Spinal cord (tissue), 10 donors: ENCODE results near the gene RBM22. TPM values are rescaled to one million over a fixed set of nuclear protein-coding genes. Genes with fewer than 3 reads are reported as not detected.
A peak's percentile ranks its signal among the peaks of the same experiment; 100 is the strongest.

ENCODE experiments used
- DNase-seq, 6 donors: peaks; one replicate each; pipeline versions ENCODE4 v3.0.0 to v3.0.0-alpha.2; 2013 to 2015; ENCODE audit warnings: low spot score in 6 of 6, low read depth in 4 of 6
- H3K27ac ChIP-seq: one replicate; pipeline ENCODE4 v1.5.1; 2013; ENCODE audit warnings: low read depth, low read length, control low read depth
- H3K27me3 ChIP-seq: one replicate; pipeline ENCODE4 v1.6.1; 2013; ENCODE audit warnings: low read length; ENCODE audit not compliant: control insufficient read depth, insufficient read depth
- H3K36me3 ChIP-seq: one replicate; pipeline ENCODE4 v1.6.1; 2013; ENCODE audit warnings: low read length; ENCODE audit not compliant: control insufficient read depth, insufficient read depth
- H3K4me1 ChIP-seq: one replicate; pipeline ENCODE4 v1.6.1; 2013; ENCODE audit warnings: low read length; ENCODE audit not compliant: control insufficient read depth, insufficient read depth
- H3K4me3 ChIP-seq: one replicate; pipeline ENCODE4 v1.5.1; 2013; ENCODE audit warnings: low read depth, low read length, control low read depth
- H3K9me3 ChIP-seq: one replicate; pipeline ENCODE4 v1.6.1; 2013; ENCODE audit warnings: low read length; ENCODE audit not compliant: control insufficient read depth, insufficient read depth
- WGBS: methylation state at CpG from one replicate; pipeline ENCODE4 v1.1.5; 2013; ENCODE audit warnings: missing lambda C conversion rate; ENCODE audit not compliant: insufficient coverage; 5-methylcytosine and 5-hydroxymethylcytosine counted together
- polyA plus RNA-seq, 2 donors: library from polyadenylated mRNA; unstranded; fragments of 120-200 nt; gene quantifications; one replicate each; pipeline ENCODE4 v1.2.1, GENCODE V29; 2013; ENCODE audit not compliant: insufficient read length in 2 of 2
- total RNA-seq, 2 donors: library from RNA; depleted of rRNA in 1 of 2; stranded (reverse); fragments of 120-200 nt in 1 of 2; fragments of >200 nt in 1 of 2; gene quantifications; one replicate each; pipeline versions ENCODE4 v1.2.3 to v1.2.4, GENCODE V29; 2013 to 2014
- donor health status: healthy.

The RBM22 gene
- total and polyA plus RNA-seq, 4 donors = 29.7 to 69.4 (median 54.7) TPM

DNA sequence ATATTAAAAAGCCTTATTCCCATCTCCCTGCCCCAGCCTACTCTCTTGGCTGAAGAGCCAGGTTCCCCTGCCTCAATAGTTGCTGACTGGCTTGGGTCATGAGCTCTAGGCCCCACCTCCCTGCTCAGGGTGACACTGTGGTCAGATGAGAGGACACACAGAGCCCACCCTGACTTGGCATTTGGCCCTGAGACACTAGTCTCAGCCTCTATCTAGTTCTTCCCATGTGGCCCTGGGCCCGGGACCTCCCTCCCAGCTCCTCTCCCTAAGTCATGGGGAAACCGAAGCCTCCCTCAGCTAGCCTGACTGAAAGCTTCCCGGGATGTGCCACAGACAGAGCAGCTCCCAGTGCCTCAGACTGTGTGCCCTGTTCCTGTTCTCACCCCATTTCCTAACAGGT is 45.6 kb downstream of the RBM22 start:
- Histone ChIP-seq H3K4me1 (peaks cover 47% of the 10 kb centered on the region), H3K36me3 (peaks cover 8% of the 10 kb centered on the region), H3K9me3 (no peaks in the 10 kb centered on the region), H3K4me3 (no peak overlapping the region), H3K27ac (no peak overlapping the region), H3K27me3 (no peaks in the 10 kb centered on the region)
- WGBS = 94% methylated on average over 3 of the region's 3 CpGs
- no peak for DNase-seq

DNA sequence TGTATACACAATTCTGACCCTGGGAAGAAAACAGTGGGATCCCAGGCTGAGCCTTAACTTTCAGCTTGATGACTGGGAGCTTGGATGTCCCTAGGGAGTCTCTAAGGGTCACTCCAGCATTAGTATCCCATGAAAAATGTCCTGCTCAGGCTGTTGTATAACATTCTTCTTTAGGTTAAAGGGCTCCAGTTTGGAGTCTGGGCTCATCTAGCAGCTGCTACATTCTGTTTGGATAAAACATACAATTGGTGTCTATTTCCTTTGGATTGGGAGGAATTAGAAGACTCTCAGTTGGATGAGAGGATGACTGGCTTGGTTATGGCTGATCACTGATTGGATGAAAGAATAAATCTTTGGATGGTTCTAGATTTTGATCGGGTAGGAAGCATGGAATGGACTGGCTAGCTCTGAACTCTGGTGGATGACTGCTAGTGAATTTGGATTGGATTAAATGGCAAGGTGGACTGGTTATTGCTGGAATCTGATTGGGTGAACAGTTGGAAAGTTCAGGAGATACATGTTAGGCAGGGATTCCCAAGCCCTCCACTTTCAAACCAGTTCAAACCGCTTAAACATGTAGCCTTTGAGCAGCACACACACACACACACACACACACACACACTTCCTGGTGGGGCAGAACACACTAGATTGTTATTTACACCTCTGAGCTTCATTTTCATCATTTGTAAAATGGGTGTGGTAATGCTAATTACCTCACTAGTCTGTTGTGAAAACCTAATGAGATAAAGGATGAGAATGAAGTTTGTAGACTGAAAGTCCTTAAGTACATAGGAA is 46.9 kb downstream of the RBM22 start:
- Histone ChIP-seq H3K9me3 (no peaks in the 10 kb centered on the region), H3K4me3 (no peak overlapping the region), H3K4me1 (peaks cover 52% of the 10 kb centered on the region), H3K27me3 (no peaks in the 10 kb centered on the region), H3K36me3 (peaks cover 21% of the 10 kb centered on the region), H3K27ac (no peak overlapping the region)
- WGBS = 83% methylated on average over 1 of the region's 2 CpGs
- DNase-seq = no peak

DNA sequence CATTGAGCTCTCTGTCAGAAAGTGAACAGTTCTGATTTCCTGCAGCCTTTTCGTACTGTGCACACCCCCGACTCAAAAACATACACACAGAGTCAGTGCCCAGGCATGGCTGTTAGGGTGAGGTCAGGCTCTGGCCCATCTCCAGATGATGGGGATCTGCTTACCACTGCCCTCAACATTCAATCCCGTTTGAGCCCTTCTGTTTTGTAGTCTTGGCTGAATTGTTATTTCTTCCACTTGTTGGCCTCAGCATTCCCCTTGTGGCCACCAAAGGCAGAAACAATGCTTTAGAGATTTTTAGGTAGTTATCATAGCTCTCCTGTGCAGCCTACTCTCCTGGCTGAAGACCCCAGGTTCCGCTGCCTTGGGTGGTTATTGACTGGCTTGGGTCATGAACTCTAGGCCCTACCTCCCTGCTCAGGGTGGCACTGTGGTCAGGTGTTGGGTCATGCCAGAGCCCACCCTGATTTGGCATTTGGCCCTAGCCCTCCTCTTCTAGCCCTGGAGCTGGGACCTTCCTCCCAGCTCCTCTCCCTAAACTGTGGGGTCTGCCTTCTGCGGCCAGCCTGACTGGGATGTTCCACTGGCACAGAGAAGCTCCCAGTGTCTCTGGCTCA is 47.6 kb downstream of the RBM22 start:
- Histone ChIP-seq H3K9me3 (no peaks in the 10 kb centered on the region), H3K27me3 (no peaks in the 10 kb centered on the region), H3K27ac (peak overlapping the region; percentile 59), H3K4me3 (no peak overlapping the region), H3K4me1 (peaks cover 53% of the 10 kb centered on the region), H3K36me3 (peaks cover 26% of the 10 kb centered on the region)
- WGBS = 83% methylated on average over 4 of the region's 5 CpGs
- DNase-seq = no peak

DNA sequence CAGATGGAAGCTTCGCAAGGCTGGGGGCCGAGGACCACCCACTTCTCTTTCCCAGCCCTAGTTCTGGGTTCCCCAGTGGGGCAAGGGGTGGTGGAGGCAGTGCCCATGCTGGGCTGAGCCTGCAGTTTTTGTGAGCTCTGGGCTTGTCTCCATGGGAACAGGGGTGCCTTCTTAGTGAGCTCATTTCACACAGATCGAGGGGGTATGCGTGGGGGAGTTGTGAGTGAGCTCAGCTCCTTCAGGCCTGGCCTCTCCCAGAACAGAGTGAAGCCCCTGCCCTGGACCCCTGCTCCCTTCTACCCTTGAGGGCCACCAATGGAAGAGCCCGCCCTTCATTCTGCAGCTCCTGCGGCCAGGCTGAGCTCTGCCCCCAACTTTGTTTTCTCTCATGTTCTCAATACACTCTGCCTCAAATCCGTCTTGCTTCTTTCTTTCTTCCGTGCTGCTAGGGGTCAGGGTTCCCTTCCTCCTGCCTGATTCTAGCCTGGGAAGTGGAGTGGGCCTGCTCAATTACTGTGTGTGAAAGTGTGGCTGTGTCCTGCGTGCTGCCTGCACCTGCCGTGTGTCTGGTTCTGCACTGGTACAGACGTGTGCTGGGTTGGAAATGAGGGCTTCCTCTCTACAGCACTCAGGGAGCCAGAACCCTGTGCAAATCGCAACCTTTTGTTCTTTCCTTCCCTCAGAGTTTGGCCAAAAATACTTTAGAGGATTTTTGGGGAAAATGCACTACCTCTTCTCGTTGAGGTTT is 48.8 kb downstream of the RBM22 start:
- H3K4me1 ChIP-seq = peaks cover 58% of the 10 kb centered on the region
- WGBS = 16% methylated on average over 7 of the region's 13 CpGs
- no peaks in the 10 kb centered on the region for H3K27me3 ChIP-seq
- no peak overlapping the region for H3K4me3 ChIP-seq
- peak in 2 of 6 donors; percentile 74 to 81 for DNase-seq
- peaks cover 30% of the 10 kb centered on the region for H3K36me3 ChIP-seq
- no peaks in the 10 kb centered on the region for H3K9me3 ChIP-seq
- H3K27ac ChIP-seq = peak overlapping the region; percentile 59

- H3K27me3 ChIP-seq = no peaks in the 10 kb centered on the region
- H3K27ac ChIP-seq = peak overlapping the region; percentile 59
- peaks cover 30% of the 10 kb centered on the region for H3K36me3 ChIP-seq
- H3K9me3 ChIP-seq = no peaks in the 10 kb centered on the region
- no peak overlapping the region for H3K4me3 ChIP-seq
- no peak for DNase-seq
- 58% methylated on average over 1 of the region's 1 CpG for WGBS
- H3K4me1 ChIP-seq = peaks cover 55% of the 10 kb centered on the region
These were observed 49.5 kb downstream of the RBM22 start for GRCh38 chr5:150651382-150651781.

DNA sequence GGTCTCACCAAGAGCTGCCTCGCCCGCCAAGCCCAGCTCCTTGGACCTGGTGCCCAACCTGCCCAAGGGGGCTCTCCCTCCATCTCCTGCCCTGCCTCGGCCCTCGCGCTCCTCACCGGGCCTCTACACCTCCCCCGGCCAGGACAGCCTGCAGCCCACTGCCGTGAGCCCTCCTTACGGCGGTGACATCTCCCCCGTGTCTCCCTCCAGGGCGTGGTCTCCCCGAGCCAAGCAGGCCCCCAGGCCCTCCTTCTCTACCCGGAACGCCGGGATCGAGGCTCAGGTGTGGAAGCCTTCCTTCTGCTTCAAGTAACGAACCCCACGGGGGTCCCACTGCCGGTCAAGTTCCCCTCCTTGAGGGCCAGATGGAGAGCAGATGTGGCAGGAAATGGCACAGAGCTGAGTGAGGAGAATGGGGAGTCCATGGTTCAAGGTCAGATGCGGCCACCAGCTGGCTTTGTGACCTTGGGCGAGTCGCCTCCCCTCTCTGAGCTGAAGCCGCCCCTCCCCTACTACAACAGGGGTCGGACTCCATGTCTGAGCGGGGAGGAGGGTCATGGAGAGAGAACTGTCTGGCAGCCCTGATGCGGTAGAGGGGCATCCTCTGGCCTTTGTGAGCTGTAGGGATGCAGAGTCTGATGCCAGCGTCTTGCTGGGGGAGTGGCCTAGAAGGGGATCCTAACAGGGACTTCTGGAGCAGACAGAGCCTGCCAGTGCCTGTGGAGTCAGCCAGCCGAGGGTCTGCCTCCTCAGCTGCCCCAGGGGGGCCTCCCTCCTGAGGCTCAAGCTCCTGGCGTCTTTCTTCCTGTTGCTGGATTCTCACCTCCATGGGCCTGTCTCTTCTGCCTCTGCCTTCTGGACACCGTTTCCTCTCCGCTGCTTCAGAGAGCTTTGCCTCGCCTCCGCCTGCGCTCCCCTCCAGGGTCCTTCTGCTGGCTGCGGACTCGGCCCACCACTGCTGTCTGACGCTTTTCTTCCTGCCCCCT is 50.5 kb downstream of the RBM22 start:
- Histone ChIP-seq H3K9me3 (no peaks in the 10 kb centered on the region), H3K27ac (no peak overlapping the region), H3K4me3 (no peak overlapping the region), H3K27me3 (no peaks in the 10 kb centered on the region), H3K36me3 (peaks cover 30% of the 10 kb centered on the region), H3K4me1 (peaks cover 51% of the 10 kb centered on the region)
- 76% methylated on average over 28 of the region's 38 CpGs for WGBS
- DNase-seq = no peak

DNA sequence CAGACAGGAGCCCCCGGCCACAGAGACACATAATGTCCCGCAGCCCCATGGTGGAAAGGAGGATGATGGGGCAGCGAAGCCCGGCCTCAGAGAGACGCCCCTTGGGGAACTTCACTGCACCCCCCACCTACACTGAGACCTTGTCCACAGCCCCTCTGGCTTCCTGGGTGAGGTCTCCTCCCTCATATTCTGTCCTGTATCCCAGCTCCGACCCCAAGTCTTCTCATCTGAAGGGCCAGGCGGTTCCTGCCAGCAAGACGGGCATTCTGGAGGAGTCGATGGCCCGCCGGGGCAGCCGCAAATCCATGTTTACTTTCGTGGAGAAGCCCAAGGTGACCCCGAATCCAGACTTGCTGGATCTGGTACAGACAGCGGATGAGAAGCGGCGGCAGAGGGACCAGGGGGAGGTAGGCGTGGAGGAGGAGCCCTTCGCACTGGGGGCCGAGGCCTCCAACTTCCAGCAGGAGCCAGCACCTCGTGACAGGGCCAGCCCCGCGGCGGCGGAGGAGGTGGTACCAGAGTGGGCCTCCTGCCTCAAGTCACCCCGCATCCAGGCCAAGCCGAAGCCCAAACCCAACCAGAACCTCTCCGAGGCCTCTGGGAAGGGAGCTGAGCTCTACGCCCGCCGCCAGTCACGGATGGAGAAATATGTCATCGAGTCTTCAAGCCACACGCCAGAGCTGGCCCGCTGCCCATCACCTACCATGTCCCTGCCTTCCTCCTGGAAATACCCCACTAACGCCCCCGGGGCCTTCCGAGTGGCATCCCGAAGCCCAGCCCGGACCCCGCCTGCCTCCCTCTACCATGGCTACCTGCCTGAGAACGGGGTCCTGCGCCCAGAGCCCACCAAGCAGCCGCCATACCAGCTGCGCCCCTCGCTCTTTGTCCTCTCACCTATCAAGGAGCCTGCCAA is 51.5 kb downstream of the RBM22 start:
- H3K36me3 ChIP-seq = peaks cover 30% of the 10 kb centered on the region
- H3K4me1 ChIP-seq = peaks cover 61% of the 10 kb centered on the region
- no peaks in the 10 kb centered on the region for H3K27me3 ChIP-seq
- no peaks in the 10 kb centered on the region for H3K9me3 ChIP-seq
- no peak overlapping the region for H3K4me3 ChIP-seq
- no peak overlapping the region for H3K27ac ChIP-seq
- WGBS = 91% methylated on average over 43 of the region's 46 CpGs
- no peak for DNase-seq

DNA sequence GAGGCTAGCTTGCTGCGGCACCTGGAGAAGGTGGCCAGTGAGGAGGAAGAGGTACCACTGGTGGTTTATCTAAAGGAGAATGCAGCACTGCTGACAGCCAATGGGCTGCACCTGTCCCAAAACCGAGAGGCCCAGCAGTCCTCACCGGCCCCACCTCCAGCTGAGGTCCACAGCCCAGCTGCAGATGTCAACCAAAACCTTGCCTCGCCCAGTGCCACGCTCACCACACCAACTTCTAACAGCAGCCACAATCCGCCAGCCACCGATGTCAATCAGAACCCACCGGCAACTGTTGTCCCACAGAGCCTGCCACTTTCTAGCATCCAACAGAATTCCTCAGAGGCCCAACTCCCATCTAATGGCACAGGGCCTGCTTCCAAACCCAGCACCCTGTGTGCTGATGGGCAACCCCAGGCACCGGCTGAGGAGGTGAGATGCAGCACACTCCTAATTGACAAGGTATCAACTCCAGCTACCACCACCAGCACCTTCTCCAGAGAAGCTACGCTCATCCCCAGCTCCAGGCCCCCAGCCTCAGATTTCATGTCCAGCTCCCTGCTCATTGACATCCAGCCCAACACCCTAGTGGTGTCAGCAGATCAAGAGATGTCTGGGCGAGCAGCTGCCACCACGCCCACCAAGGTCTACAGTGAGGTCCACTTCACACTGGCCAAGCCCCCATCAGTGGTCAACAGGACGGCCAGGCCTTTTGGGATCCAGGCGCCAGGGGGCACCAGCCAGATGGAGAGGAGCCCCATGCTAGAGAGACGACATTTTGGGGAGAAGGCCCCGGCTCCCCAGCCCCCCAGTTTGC is 52.4 kb downstream of the RBM22 start:
- Histone ChIP-seq H3K9me3 (no peaks in the 10 kb centered on the region), H3K36me3 (peaks cover 30% of the 10 kb centered on the region), H3K4me1 (peaks cover 68% of the 10 kb centered on the region), H3K27me3 (no peaks in the 10 kb centered on the region), H3K27ac (no peak overlapping the region), H3K4me3 (no peak overlapping the region)
- no peak for DNase-seq
- 93% methylated on average over 16 of the region's 16 CpGs for whole genome bisulfite sequencing
